Calu3 (cell line): ENCODE measurements around the gene GALNT17. TPM values are rescaled to one million over a fixed set of nuclear protein-coding genes. Genes with fewer than 3 reads are reported as not detected.

Experiments
- BruUV-seq: library from RNA; stranded (reverse); fragments of 400-500 nt; replicated peaks from 2 replicates; lab custom pipeline; 2021; lab: Mats Ljungman, UMichigan
- CTCF ChIA-PET: fragments of 300-600 bp; sonication (Branson Sonifier 250); formaldehyde crosslinking; loops from one replicate; lab custom pipeline; 2022; ENCODE audit warnings: antibody characterized with exemption; lab: Charles Lee
- DNase-seq: peaks from one replicate; pipeline ENCODE4 v3.0.0; 2022
- H3K27ac Mint-ChIP-seq: one replicate; pipeline ENCODE4 v1.8.0; 2022; ENCODE audit warnings: mixed read lengths; ENCODE audit not compliant: unreplicated experiment
- H3K27me3 Mint-ChIP-seq: one replicate; pipeline ENCODE4 v1.8.0; 2022; ENCODE audit warnings: mixed read lengths; ENCODE audit not compliant: unreplicated experiment
- H3K36me3 Mint-ChIP-seq: one replicate; pipeline ENCODE4 v1.8.0; 2022; ENCODE audit warnings: mild to moderate bottlenecking, moderate library complexity, mixed read lengths; ENCODE audit not compliant: insufficient read depth, unreplicated experiment
- H3K4me1 Mint-ChIP-seq: one replicate; pipeline ENCODE4 v1.8.0; 2022; ENCODE audit warnings: mild to moderate bottlenecking, low read depth, mixed read lengths; ENCODE audit not compliant: unreplicated experiment
- H3K4me3 Mint-ChIP-seq: one replicate; pipeline ENCODE4 v1.8.0; 2022; ENCODE audit warnings: mild to moderate bottlenecking, low read depth, moderate library complexity, mixed read lengths; ENCODE audit not compliant: unreplicated experiment
- H3K9me3 Mint-ChIP-seq: one replicate; pipeline ENCODE4 v1.8.0; 2022; ENCODE audit warnings: low read depth, mixed read lengths; ENCODE audit not compliant: unreplicated experiment
- intact Hi-C: fragments of 100-400 bp; cut with micrococcal nuclease; formaldehyde crosslinking; loops from one replicate; pipeline ENCODE4 v1.10.0; 2022; ENCODE audit not compliant: unreplicated experiment
- total RNA-seq: library from RNA; stranded (reverse); gene quantifications from 2 replicates; pipeline ENCODE4 v1.2.3, GENCODE V29; 2022
- TF ChIP-seq, protein P1 (sequence below): fragments of 200-600 bp; IDR thresholded peaks from one replicate; pipeline ENCODE4 v1.8.0; 2022; ENCODE audit warnings: antibody characterized with exemption; ENCODE audit not compliant: unreplicated experiment

GALNT17 gene
- total RNA-seq, 1 experiment from 2014 or later = not detected

DNA sequence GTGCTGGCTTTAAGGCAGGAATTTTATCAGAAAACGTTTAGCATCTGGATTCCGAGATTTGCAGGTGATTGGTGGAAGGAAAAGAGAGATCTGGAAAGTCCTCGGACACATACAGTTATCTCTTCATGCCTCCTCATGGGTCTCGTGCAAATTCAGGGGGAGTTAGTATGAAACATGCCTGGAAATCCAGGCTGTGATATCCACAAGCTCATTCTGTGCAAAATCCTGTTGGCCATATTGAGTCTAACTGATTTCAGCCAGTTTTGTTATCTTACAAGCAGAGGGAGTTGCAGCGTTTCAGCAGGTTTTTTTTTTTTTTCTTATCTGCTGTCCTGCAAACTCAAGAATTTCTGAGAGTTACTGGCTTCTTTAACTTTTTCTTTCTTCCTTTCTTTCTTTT lies 411.5 kb downstream of the GALNT17 start:
- no peak overlapping the region for H3K27ac Mint-ChIP-seq
- intact Hi-C loops = no loop called here
- TF ChIP-seq, protein P1, sequence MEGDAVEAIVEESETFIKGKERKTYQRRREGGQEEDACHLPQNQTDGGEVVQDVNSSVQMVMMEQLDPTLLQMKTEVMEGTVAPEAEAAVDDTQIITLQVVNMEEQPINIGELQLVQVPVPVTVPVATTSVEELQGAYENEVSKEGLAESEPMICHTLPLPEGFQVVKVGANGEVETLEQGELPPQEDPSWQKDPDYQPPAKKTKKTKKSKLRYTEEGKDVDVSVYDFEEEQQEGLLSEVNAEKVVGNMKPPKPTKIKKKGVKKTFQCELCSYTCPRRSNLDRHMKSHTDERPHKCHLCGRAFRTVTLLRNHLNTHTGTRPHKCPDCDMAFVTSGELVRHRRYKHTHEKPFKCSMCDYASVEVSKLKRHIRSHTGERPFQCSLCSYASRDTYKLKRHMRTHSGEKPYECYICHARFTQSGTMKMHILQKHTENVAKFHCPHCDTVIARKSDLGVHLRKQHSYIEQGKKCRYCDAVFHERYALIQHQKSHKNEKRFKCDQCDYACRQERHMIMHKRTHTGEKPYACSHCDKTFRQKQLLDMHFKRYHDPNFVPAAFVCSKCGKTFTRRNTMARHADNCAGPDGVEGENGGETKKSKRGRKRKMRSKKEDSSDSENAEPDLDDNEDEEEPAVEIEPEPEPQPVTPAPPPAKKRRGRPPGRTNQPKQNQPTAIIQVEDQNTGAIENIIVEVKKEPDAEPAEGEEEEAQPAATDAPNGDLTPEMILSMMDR = no peak
- H3K9me3 Mint-ChIP-seq = peaks cover 5% of the 10 kb centered on the region
- CTCF ChIA-PET = no interaction called here
- no peaks in the 10 kb centered on the region for H3K27me3 Mint-ChIP-seq
- no TSS peak for BruUV-seq
- no peaks in the 10 kb centered on the region for H3K4me1 Mint-ChIP-seq
- H3K36me3 Mint-ChIP-seq = no peaks in the 10 kb centered on the region
- H3K4me3 Mint-ChIP-seq = no peak overlapping the region
- no peak for DNase-seq

DNA sequence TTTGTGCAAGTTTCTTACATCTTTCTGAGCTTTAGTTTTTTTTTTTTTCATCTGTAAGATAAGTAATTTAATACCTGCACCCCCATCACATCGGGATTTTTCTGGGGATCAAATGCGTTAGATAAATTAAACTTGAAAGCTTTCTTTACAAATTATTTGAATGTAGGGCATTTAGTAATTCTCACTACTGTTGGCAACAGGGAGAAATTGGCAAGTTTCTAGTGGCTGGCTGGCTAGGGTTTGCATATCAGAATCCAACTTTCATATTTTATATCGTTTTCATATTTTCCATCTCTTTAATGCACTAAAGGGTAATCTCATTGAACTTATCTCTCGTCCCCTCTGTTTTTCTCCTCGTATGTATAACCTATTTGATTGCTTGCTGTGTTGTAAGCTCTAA lies 412.9 kb downstream of the GALNT17 start:
- Mint-ChIP-seq H3K9me3 (peaks cover 7% of the 10 kb centered on the region), H3K36me3 (no peaks in the 10 kb centered on the region), H3K27ac (no peak overlapping the region), H3K4me1 (no peaks in the 10 kb centered on the region), H3K27me3 (no peaks in the 10 kb centered on the region), H3K4me3 (no peak overlapping the region)
- TF ChIP-seq, protein P1 = no peak
- no peak for DNase-seq
- intact Hi-C loops = no loop called here
- no TSS peak for BruUV-seq
- CTCF ChIA-PET = no interaction called here

DNA sequence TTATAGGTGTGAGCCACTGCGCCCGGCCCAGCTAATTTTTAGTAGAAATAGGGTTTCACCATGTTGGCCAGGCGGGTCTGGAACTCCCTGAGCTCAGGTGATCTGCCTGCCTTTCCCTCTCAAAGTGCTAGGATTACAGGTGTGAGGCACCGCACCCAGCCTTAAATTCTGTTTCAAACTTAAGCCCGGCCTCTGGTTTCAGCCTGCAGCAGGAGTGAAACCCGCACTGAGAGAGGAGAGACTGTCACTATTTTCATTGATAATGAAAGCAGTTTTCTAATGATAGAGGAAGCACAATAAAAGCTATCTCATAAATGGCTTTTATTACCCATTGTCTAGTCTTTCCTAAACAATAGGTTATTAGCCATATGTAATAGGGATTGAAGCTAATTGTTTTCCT lies 415.5 kb downstream of the GALNT17 start:
- Mint-ChIP-seq H3K27me3 (no peaks in the 10 kb centered on the region), H3K4me3 (no peak overlapping the region), H3K36me3 (no peaks in the 10 kb centered on the region), H3K4me1 (no peaks in the 10 kb centered on the region), H3K9me3 (peaks cover 8% of the 10 kb centered on the region), H3K27ac (no peak overlapping the region)
- TF ChIP-seq, protein P1 = no peak
- no peak for DNase-seq
- intact Hi-C loops = no loop called here
- no TSS peak for BruUV-seq
- CTCF ChIA-PET = no interaction called here

DNA sequence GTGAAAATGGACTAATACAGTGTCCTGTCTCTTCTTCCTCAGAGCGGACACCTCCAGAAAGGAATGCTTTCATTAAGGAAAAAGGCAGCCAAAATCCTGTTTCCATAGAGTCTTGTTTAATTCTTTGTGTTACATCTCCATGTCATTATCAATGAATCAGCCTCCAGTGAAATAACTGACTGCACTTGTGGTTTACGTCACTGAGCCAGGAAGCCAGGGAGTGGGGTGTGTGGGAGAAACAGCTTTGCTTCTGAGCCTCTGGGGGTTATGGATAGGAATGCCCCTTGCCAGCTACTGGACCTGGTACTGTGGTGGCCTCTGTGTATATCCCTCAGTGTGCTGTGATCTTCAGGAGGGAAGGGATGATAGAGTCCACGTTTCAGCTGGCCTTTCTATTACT lies 416.8 kb downstream of the GALNT17 start:
- Mint-ChIP-seq H3K4me3 (no peak overlapping the region), H3K36me3 (no peaks in the 10 kb centered on the region), H3K9me3 (peaks cover 8% of the 10 kb centered on the region), H3K27me3 (no peaks in the 10 kb centered on the region), H3K27ac (no peak overlapping the region), H3K4me1 (no peaks in the 10 kb centered on the region)
- no TSS peak for BruUV-seq
- intact Hi-C loops = no loop called here
- CTCF ChIA-PET = no interaction called here
- no peak for DNase-seq
- TF ChIP-seq, protein P1 = no peak
